HepG2 (cell line): ENCODE data around the gene SLC16A4. TPM values are rescaled to one million over a fixed set of nuclear protein-coding genes. Genes with fewer than 3 reads are reported as not detected.

ENCODE experiments used
- ATAC-seq: fragments of 200-7000 bp; cut with Tn5 transposase; 3 replicates; pipeline ENCODE4 v1.9.1; 2020; ENCODE audit warnings: mild to moderate bottlenecking, moderate library complexity
- BruUV-seq: library from RNA; stranded (reverse); fragments of 400-500 nt; replicated peaks from 2 replicates; lab custom pipeline; 2021; lab: Mats Ljungman, UMichigan
- CTCF ChIA-PET: fragments of 300-600 bp; formaldehyde crosslinking; extraction: SDS; loops from one replicate; lab custom pipeline; 2021; ENCODE audit warnings: low total read pairs, inconsistent platforms, low intra/inter-chr PET ratio; lab: Yijun Ruan, JAX
- POLR2A ChIA-PET: fragments of 350-600 bp; sonication (Branson Sonifier 250); formaldehyde crosslinking; loops from one replicate; lab custom pipeline; 2020; ENCODE audit warnings: antibody characterized with exemption, inconsistent platforms; lab: Yijun Ruan, JAX
- DNase-seq: peaks from one replicate; pipeline ENCODE4 v3.0.0-alpha.2; 2015; ENCODE audit warnings: low spot score
- FAIRE-seq: peaks from 3 replicates; lab custom pipeline; 2011; peaks lifted over from hg19 to GRCh38; lab: Jason Lieb, UNC
- H2AFZ ChIP-seq: one replicate; pipeline ENCODE4 v1.6.1; 2011; ENCODE audit warnings: low read length, inconsistent platforms
- H3K27ac ChIP-seq: fragments of 300-600 bp; 3 replicates; pipeline ENCODE4 v1.8.0; 2011; ENCODE audit warnings: mixed run types, mild to moderate bottlenecking, mixed read lengths, low read length, inconsistent platforms; ENCODE audit not compliant: insufficient read depth; ENCODE audit errors: extremely low read length
- H3K27me3 ChIP-seq, 2 experiments: fragments of 200-600 bp in 1 of 2; 2 replicates in 1 of 2; 3 replicates in 1 of 2; pipeline versions ENCODE4 v1.6.0 to v1.8.0; 2011; ENCODE audit warnings: low read length in 2 of 2, mild to moderate bottlenecking in 2 of 2, moderate library complexity in 2 of 2, inconsistent platforms in 1 of 2; ENCODE audit not compliant: insufficient read depth in 2 of 2, control insufficient read depth in 1 of 2
- H3K36me3 ChIP-seq, 2 experiments: fragments of 200-600 bp in 1 of 2; replicated peaks in 1 of 2; 2 replicates in 1 of 2; 3 replicates in 1 of 2; pipeline versions ENCODE4 v1.5.1 to v1.8.0; 2011; ENCODE audit warnings: low read length in 2 of 2, inconsistent platforms in 1 of 2; ENCODE audit not compliant: insufficient read depth in 2 of 2, control insufficient read depth in 1 of 2
- H3K4me1 ChIP-seq: 2 replicates; pipeline ENCODE4 v1.5.1; 2012; ENCODE audit warnings: low read length, inconsistent platforms; ENCODE audit not compliant: insufficient read depth
- H3K4me2 ChIP-seq: 2 replicates; pipeline ENCODE4 v1.6.0; 2011; ENCODE audit warnings: low read depth, low read length, inconsistent platforms
- H3K4me3 ChIP-seq, 3 experiments: fragments of 200-600 bp in 1 of 3; sonication (generic), shearing (Covaris generic) in 1 of 3; replicated peaks in 1 of 3; 2 replicates each; pipeline ENCODE4 v1.5.1; 2011 to 2016; ENCODE audit warnings: low read length in 3 of 3, inconsistent platforms in 2 of 3, low read depth in 2 of 3, mild to moderate bottlenecking in 2 of 3, control low read depth in 1 of 3, mixed read lengths in 1 of 3; ENCODE audit not compliant: insufficient read depth in 1 of 3
- H3K79me2 ChIP-seq: one replicate; pipeline ENCODE4 v1.6.1; 2011; ENCODE audit warnings: low read length, inconsistent platforms; ENCODE audit not compliant: insufficient read depth
- H3K9ac ChIP-seq: 2 replicates; pipeline ENCODE4 v1.6.0; 2011; ENCODE audit warnings: mild to moderate bottlenecking, low read depth, low read length, inconsistent platforms; ENCODE audit not compliant: insufficient read depth
- H3K9me3 ChIP-seq: 2 replicates; pipeline ENCODE4 v1.5.1; 2012; ENCODE audit warnings: mild to moderate bottlenecking, low read length
- H4K20me1 ChIP-seq: 2 replicates; pipeline ENCODE4 v1.6.0; 2011; ENCODE audit warnings: inconsistent platforms, mild to moderate bottlenecking, low read length, moderate library complexity; ENCODE audit not compliant: insufficient read depth
- KLF16 ChIP-seq, 2 experiments: sonication (generic) in 1 of 2; formaldehyde crosslinking in 1 of 2; IDR thresholded peaks; 2 replicates each; pipeline versions ENCODE4 v1.6.1 to v1.8.0; 2016 to 2023; ENCODE audit warnings: missing genetic modification reagents in 2 of 2, missing compliant biosample characterization in 1 of 2
- POLR2AphosphoS2 ChIP-seq: IDR thresholded peaks from 2 replicates; pipeline ENCODE4 v1.6.1; 2011; ENCODE audit warnings: low read depth, low read length, improper control_type of control experiment
- SAP130 ChIP-seq: IDR thresholded peaks from 2 replicates; pipeline ENCODE4 v1.6.1; 2016; ENCODE audit warnings: low read depth
- SMAD9 ChIP-seq: sonication (generic); formaldehyde crosslinking; IDR thresholded peaks from 2 replicates; pipeline ENCODE4 v1.5.1; 2020; ENCODE audit warnings: mild to moderate bottlenecking, missing genetic modification reagents
- TGIF2 ChIP-seq: IDR thresholded peaks from 2 replicates; pipeline ENCODE4 v1.6.1; 2016; ENCODE audit warnings: control low read depth, missing compliant biosample characterization
- ZFP36 ChIP-seq: fragments of 150-350 bp; IDR thresholded peaks from 2 replicates; pipeline ENCODE4 v1.6.1; 2018; ENCODE audit warnings: borderline replicate concordance, low read length, low read depth; ENCODE audit not compliant: partially characterized antibody
- ZNF124 ChIP-seq: sonication (generic); formaldehyde crosslinking; IDR thresholded peaks from 2 replicates; pipeline ENCODE4 v1.4.0; 2020; ENCODE audit warnings: missing genetic modification reagents
- ZNF446 ChIP-seq: sonication (generic); formaldehyde crosslinking; IDR thresholded peaks from 2 replicates; pipeline ENCODE4 v1.5.0; 2020; ENCODE audit warnings: mild to moderate bottlenecking, missing genetic modification reagents
- ZSCAN30 ChIP-seq: sonication (generic); formaldehyde crosslinking; IDR thresholded peaks from 2 replicates; pipeline ENCODE4 v1.5.0; 2020; ENCODE audit warnings: mild to moderate bottlenecking, missing genetic modification reagents
- WGBS: methylation state at CpG from one replicate; pipeline ENCODE4 v1.1.6; 2017; ENCODE audit warnings: low lambda C conversion rate; 5-methylcytosine and 5-hydroxymethylcytosine counted together
- in situ Hi-C: cut with HindIII; loops from 2 replicates; pipeline ENCODE4 v1.10.0; 2017; ENCODE audit warnings: low pct_unique_long_range_greater_than_20kb; ENCODE audit not compliant: extremely low pct_ligation_motif_present
- intact Hi-C: fragments of 100-400 bp; cut with micrococcal nuclease; formaldehyde crosslinking; loops from one replicate; pipeline ENCODE4 v1.10.0; 2022; ENCODE audit not compliant: unreplicated experiment
- polyA plus RNA-seq, 8 experiments: library from polyadenylated mRNA; depleted of rRNA in 3 of 8; stranded (reverse) in 7 of 8; unstranded in 1 of 8; fragments of >200 nt; fragmentation: Illumina TruSeq in 4 of 8; extraction: Trizol in 4 of 8; gene quantifications; 2 replicates each; pipeline versions ENCODE4 v1.2.1 to v1.2.3, GENCODE V29; 2011 to 2016; ENCODE audit warnings: low read depth in 4 of 8, missing spikeins in 1 of 8, mixed read lengths in 1 of 8; ENCODE audit not compliant: insufficient read depth in 1 of 8
- total RNA-seq, 5 experiments: library from RNA; depleted of rRNA; stranded (reverse); fragments of >200 nt; fragmentation: Illumina TruSeq; extraction: Trizol; gene quantifications; 2 replicates each; pipeline ENCODE4 v1.2.3, GENCODE V29; 2016; ENCODE audit warnings: low read depth in 1 of 5
- TF ChIP-seq, protein P1 (sequence below): sonication (generic); formaldehyde crosslinking; IDR thresholded peaks from 2 replicates; pipeline ENCODE4 v1.5.0; 2020; ENCODE audit warnings: mild to moderate bottlenecking, missing genetic modification reagents, borderline replicate concordance
- TF ChIP-seq, protein P2 (sequence below): sonication (generic); formaldehyde crosslinking; IDR thresholded peaks from 2 replicates; pipeline ENCODE4 v1.4.0; 2020; ENCODE audit warnings: missing genetic modification reagents, borderline replicate concordance

Gene SLC16A4
- total and polyA plus RNA-seq, 2 of the 13 experiments (the other 11 are each of a cell fraction or from before 2014, with no cell fraction given) = 1.1 to 1.5 TPM

DNA sequence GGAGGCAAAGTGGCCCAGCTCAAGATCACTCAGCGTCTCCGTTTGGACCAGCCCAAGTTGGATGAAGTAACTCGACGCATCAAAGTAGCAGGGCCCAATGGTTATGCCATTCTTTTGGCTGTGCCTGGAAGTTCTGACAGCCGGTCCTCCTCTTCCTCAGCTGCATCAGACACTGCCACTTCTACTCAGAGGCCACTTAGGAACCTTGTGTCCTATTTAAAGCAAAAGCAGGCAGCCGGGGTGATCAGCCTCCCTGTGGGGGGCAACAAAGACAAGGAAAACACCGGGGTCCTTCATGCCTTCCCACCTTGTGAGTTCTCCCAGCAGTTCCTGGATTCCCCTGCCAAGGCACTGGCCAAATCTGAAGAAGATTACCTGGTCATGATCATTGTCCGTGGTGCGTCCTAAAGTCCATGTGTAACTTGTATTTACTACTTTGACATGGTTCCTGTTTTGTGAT, 48.9 kb downstream of the SLC16A4 start:
- Histone ChIP-seq H3K27me3 (no peaks in the 10 kb centered on the region; a peak in 1 of 5 replicates), H3K27ac (peak overlapping the region; percentile 31), H3K4me2 (peak overlapping the region; percentile 96), H3K9me3 (no peaks in the 10 kb centered on the region), H3K79me2 (peaks cover 82% of the 10 kb centered on the region), H3K36me3 (peaks cover 6 to 27% of the 10 kb centered on the region in 2 experiments; a peak in 4 of 5 replicates), H3K4me1 (peaks cover 70% of the 10 kb centered on the region), H4K20me1 (peaks cover 56% of the 10 kb centered on the region), H2AFZ (no peak overlapping the region), H3K4me3 (peak overlapping the region; percentile 81 to 91 (median 84)), H3K9ac (peak overlapping the region; percentile 97)
- 46% methylated on average over 7 of the region's 9 CpGs for WGBS
- CTCF ChIA-PET = no interaction called here
- FAIRE-seq (no peak), DNase-seq (no peak), ATAC-seq (no peak)
- intact Hi-C loops = no loop called here
- TF ChIP-seq SAP130 (peak; percentile 49; the same call in 1 of the 2 replicates), TGIF2 (CRISPR knock-in tag) (no peak)
- in situ Hi-C loops = no loop called here
- POLR2A ChIA-PET = no interaction called here
- no TSS peak for BruUV-seq

DNA sequence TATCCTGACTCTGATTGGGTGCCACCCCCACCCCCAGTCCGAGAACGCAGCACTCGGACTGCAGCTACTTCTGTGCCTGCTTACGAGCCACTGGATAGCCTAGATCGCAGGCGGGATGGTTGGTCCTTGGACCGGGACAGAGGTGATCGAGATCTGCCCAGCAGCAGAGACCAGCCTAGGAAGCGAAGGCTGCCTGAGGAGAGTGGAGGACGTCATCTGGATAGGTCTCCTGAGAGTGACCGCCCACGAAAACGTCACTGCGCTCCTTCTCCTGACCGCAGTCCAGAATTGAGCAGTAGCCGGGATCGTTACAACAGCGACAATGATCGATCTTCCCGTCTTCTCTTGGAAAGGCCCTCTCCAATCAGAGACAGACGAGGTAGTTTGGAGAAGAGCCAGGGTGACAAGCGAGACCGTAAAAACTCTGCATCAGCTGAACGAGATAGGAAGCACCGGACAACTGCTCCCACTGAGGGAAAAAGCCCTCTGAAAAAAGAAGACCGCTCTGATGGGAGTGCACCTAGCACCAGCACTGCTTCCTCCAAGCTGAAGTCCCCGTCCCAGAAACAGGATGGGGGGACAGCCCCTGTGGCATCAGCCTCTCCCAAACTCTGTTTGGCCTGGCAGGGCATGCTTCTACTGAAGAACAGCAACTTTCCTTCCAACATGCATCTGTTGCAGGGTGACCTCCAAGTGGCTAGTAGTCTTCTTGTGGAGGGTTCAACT, 49.5 kb downstream of the SLC16A4 start:
- no peak for ATAC-seq
- peak overlapping the region; percentile 31 for H3K27ac ChIP-seq
- peak overlapping the region; percentile 96 for H3K4me2 ChIP-seq
- BruUV-seq = no TSS peak
- peak overlapping the region; percentile 81 to 91 (median 84) for H3K4me3 ChIP-seq
- H4K20me1 ChIP-seq = peaks cover 56% of the 10 kb centered on the region
- no peak overlapping the region for H2AFZ ChIP-seq
- H3K9ac ChIP-seq = peak overlapping the region; percentile 97
- FAIRE-seq = no peak
- peaks cover 70% of the 10 kb centered on the region for H3K4me1 ChIP-seq
- intact Hi-C loops = no loop called here
- no peaks in the 10 kb centered on the region for H3K9me3 ChIP-seq
- H3K27me3 ChIP-seq = no peaks in the 10 kb centered on the region; a peak in 1 of 5 replicates
- H3K79me2 ChIP-seq = peaks cover 78% of the 10 kb centered on the region
- peaks cover 4 to 22% of the 10 kb centered on the region in 2 experiments; a peak in 4 of 5 replicates for H3K36me3 ChIP-seq
- DNase-seq = no peak
- in situ Hi-C loops = no loop called here
- WGBS = 90% methylated on average over 27 of the region's 27 CpGs
- ChIA-PET POLR2A (no interaction called here), CTCF (no interaction called here)
- TF ChIP-seq, protein P1, sequence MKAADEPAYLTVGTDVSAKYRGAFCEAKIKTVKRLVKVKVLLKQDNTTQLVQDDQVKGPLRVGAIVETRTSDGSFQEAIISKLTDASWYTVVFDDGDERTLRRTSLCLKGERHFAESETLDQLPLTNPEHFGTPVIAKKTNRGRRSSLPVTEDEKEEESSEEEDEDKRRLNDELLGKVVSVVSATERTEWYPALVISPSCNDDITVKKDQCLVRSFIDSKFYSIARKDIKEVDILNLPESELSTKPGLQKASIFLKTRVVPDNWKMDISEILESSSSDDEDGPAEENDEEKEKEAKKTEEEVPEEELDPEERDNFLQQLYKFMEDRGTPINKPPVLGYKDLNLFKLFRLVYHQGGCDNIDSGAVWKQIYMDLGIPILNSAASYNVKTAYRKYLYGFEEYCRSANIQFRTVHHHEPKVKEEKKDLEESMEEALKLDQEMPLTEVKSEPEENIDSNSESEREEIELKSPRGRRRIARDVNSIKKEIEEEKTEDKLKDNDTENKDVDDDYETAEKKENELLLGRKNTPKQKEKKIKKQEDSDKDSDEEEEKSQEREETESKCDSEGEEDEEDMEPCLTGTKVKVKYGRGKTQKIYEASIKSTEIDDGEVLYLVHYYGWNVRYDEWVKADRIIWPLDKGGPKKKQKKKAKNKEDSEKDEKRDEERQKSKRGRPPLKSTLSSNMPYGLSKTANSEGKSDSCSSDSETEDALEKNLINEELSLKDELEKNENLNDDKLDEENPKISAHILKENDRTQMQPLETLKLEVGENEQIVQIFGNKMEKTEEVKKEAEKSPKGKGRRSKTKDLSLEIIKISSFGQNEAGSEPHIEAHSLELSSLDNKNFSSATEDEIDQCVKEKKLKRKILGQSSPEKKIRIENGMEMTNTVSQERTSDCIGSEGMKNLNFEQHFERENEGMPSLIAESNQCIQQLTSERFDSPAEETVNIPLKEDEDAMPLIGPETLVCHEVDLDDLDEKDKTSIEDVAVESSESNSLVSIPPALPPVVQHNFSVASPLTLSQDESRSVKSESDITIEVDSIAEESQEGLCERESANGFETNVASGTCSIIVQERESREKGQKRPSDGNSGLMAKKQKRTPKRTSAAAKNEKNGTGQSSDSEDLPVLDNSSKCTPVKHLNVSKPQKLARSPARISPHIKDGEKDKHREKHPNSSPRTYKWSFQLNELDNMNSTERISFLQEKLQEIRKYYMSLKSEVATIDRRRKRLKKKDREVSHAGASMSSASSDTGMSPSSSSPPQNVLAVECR (CRISPR knock-in tag) = no peak
- no peak for TF ChIP-seq KLF16 (CRISPR knock-in tag; IDR thresholded peaks at IDR 0.05)
- no peak for TF ChIP-seq ZNF124 (CRISPR knock-in tag)
- no peak for TF ChIP-seq ZNF446 (CRISPR knock-in tag)
- TF ChIP-seq SMAD9 (CRISPR knock-in tag) = 0 out of 2 replicates have a peak, but pooled peaks have one; percentile 9
- no peak for TF ChIP-seq POLR2AphosphoS2
- TF ChIP-seq ZSCAN30 (CRISPR knock-in tag) = no peak
- TF ChIP-seq, protein P2, sequence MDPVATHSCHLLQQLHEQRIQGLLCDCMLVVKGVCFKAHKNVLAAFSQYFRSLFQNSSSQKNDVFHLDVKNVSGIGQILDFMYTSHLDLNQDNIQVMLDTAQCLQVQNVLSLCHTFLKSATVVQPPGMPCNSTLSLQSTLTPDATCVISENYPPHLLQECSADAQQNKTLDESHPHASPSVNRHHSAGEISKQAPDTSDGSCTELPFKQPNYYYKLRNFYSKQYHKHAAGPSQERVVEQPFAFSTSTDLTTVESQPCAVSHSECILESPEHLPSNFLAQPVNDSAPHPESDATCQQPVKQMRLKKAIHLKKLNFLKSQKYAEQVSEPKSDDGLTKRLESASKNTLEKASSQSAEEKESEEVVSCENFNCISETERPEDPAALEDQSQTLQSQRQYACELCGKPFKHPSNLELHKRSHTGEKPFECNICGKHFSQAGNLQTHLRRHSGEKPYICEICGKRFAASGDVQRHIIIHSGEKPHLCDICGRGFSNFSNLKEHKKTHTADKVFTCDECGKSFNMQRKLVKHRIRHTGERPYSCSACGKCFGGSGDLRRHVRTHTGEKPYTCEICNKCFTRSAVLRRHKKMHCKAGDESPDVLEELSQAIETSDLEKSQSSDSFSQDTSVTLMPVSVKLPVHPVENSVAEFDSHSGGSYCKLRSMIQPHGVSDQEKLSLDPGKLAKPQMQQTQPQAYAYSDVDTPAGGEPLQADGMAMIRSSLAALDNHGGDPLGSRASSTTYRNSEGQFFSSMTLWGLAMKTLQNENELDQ = no peak
- no peak for TF ChIP-seq ZFP36
